ENCODE results near the gene SMAD7. TPM values are rescaled to one million over a fixed set of nuclear protein-coding genes. Genes with fewer than 3 reads are reported as not detected.

Gene SMAD7
- total RNA-seq, 2 donors from 2014 or later, result 80.8 to 107 TPM

GRCh38 chr18:48992791-48993555, 42.2 kb upstream of the SMAD7 start:
- H3K4me1 ChIP-seq (ENCODE audit: control insufficient read depth in 1 of 2, low read depth in 2 of 2), result peaks cover 30 to 88% of the 10 kb centered on the region in 2 donors
- peak overlapping the region; percentile 70 to 77 for H3K27ac ChIP-seq
- no peaks in the 10 kb centered on the region for H3K9me3 ChIP-seq
- DNase-seq (ENCODE audit: low spot score) (no peak), ATAC-seq (ENCODE audit: insufficient number of reproducible peaks, low FRiP score, low read depth) (no peak)
- H3K4me3 ChIP-seq, result no peak overlapping the region
- H3K36me3 ChIP-seq, result no peaks in the 10 kb centered on the region
- H3K27me3 ChIP-seq (replicated peaks; ENCODE audit: insufficient read depth), result no peaks in the 10 kb centered on the region
- TF ChIP-seq CTCF (IDR thresholded peaks at IDR 0.05), result no peak

GRCh38 chr18:48992133-48992532, 41.4 kb upstream of the SMAD7 start:
- no peaks in the 10 kb centered on the region for H3K36me3 ChIP-seq
- H3K27me3 ChIP-seq (replicated peaks; ENCODE audit: insufficient read depth), result no peaks in the 10 kb centered on the region
- H3K4me3 ChIP-seq, result no peak overlapping the region
- TF ChIP-seq CTCF (IDR thresholded peaks at IDR 0.05), result no peak
- H3K4me1 ChIP-seq (ENCODE audit: control insufficient read depth in 1 of 2, low read depth in 2 of 2), result peaks cover 26 to 88% of the 10 kb centered on the region in 2 donors
- no peaks in the 10 kb centered on the region for H3K9me3 ChIP-seq
- ATAC-seq (ENCODE audit: insufficient number of reproducible peaks, low FRiP score, low read depth) (no peak), DNase-seq (ENCODE audit: low spot score) (no peak)
- peak overlapping the region in 1 of 2 donors; percentile 2 for H3K27ac ChIP-seq

DNA sequence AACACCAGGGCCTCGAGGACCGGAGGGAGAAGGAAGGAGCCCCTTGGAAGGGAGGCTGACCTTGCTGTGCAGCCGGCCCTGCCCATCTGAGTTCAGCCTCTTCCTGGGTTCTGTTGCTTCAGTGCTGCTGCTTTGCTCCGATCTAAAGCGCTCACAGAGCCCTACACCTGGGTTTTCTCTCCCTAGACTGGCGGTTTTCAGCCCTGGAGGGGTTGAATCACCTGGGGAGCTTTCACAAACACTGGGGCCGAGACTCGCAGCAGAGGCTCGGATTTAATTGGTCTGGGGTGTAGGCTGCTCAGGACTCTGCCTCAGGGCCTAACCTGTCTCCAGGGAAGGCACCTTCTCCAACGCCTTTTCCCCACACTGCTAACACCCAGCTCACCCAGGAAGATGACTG, 40.9 kb upstream of the SMAD7 start:
- DNase-seq (ENCODE audit: low spot score) (no peak), ATAC-seq (ENCODE audit: insufficient number of reproducible peaks, low FRiP score, low read depth) (no peak)
- H3K9me3 ChIP-seq, result no peaks in the 10 kb centered on the region
- H3K27ac ChIP-seq, result peak overlapping the region in 1 of 2 donors; percentile 85
- H3K4me3 ChIP-seq, result no peak overlapping the region
- H3K4me1 ChIP-seq (ENCODE audit: control insufficient read depth in 1 of 2, low read depth in 2 of 2), result peaks cover 23 to 88% of the 10 kb centered on the region in 2 donors
- TF ChIP-seq CTCF (IDR thresholded peaks at IDR 0.05), result no peak
- H3K36me3 ChIP-seq, result no peaks in the 10 kb centered on the region
- H3K27me3 ChIP-seq (replicated peaks; ENCODE audit: insufficient read depth), result no peaks in the 10 kb centered on the region

- Histone ChIP-seq H3K36me3 (no peaks in the 10 kb centered on the region), H3K4me1 (ENCODE audit: control insufficient read depth in 1 of 2, low read depth in 2 of 2) (peaks cover 23 to 85% of the 10 kb centered on the region in 2 donors)
Measured at GRCh38 chr18:48991319-48991660, 40.5 kb upstream of the SMAD7 start.

More at GRCh38 chr18:48991319-48991660, 40.5 kb upstream of the SMAD7 start:
- peak overlapping the region; percentile 68 to 85 for H3K27ac ChIP-seq
- no peak for DNase-seq (ENCODE audit: low spot score)
- no peaks in the 10 kb centered on the region for H3K9me3 ChIP-seq
- no peaks in the 10 kb centered on the region for H3K27me3 ChIP-seq (replicated peaks; ENCODE audit: insufficient read depth)
- ATAC-seq (ENCODE audit: insufficient number of reproducible peaks, low FRiP score, low read depth), result no peak
- no peak for TF ChIP-seq CTCF (IDR thresholded peaks at IDR 0.05)
- H3K4me3 ChIP-seq, result no peak overlapping the region

Measured in thoracic aorta (tissue), 2 donors.